ENCODE data around the gene CHST6. TPM values are rescaled to one million over a fixed set of nuclear protein-coding genes. Genes with fewer than 3 reads are reported as not detected.

Gene CHST6
- total RNA-seq, 1 experiment from 2014 or later, result 20.8 TPM

DNA sequence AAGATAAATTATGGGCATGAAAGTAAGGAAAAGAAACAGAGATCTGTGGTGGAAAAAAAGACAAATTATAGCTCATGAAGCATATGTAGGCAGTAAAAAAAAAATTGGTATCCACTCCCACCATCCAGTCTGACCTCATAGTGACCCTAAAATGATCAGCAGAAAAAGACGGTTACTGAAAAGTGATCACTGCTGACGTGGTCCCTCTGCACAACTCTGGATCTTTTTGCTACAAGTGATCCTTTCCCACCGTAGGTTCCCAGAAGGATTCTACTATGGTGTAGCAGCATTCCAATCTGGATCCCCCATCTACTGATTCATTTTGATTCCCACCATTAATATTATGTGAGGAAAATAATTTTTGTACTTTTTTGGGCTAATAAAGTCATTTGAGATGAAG, 10.9 kb upstream of the CHST6 start:
- TF ChIP-seq, protein P1, sequence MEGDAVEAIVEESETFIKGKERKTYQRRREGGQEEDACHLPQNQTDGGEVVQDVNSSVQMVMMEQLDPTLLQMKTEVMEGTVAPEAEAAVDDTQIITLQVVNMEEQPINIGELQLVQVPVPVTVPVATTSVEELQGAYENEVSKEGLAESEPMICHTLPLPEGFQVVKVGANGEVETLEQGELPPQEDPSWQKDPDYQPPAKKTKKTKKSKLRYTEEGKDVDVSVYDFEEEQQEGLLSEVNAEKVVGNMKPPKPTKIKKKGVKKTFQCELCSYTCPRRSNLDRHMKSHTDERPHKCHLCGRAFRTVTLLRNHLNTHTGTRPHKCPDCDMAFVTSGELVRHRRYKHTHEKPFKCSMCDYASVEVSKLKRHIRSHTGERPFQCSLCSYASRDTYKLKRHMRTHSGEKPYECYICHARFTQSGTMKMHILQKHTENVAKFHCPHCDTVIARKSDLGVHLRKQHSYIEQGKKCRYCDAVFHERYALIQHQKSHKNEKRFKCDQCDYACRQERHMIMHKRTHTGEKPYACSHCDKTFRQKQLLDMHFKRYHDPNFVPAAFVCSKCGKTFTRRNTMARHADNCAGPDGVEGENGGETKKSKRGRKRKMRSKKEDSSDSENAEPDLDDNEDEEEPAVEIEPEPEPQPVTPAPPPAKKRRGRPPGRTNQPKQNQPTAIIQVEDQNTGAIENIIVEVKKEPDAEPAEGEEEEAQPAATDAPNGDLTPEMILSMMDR (conservative IDR thresholded peaks at IDR 0.05), result no peak
- Histone ChIP-seq H2BK12ac (ENCODE audit: insufficient read length, low read depth, low read length) (no peak overlapping the region), H2BK5ac (ENCODE audit: insufficient read length, low read length) (no peak overlapping the region), H3K56ac (ENCODE audit: insufficient read length, low read depth, low read length) (no peak overlapping the region), H3K23me2 (ENCODE audit: insufficient read length, low read depth, low read length, poor library complexity, severe bottlenecking) (no peaks in the 10 kb centered on the region), H4K91ac (ENCODE audit: insufficient read length, low read depth, low read length) (no peak overlapping the region), H3K79me2 (ENCODE audit: insufficient read depth, low read length) (no peaks in the 10 kb centered on the region), H3K14ac (ENCODE audit: insufficient read depth, low read length) (no peak overlapping the region), H3K9ac (ENCODE audit: extremely low read depth, insufficient read length, low read length) (no peak overlapping the region), H2BK15ac (ENCODE audit: low read depth, low read length) (no peak overlapping the region), H2BK120ac (ENCODE audit: low read depth, low read length, poor library complexity, severe bottlenecking) (no peak overlapping the region), H2AFZ (ENCODE audit: low read length) (no peak overlapping the region), H2BK20ac (ENCODE audit: low read depth, low read length, poor library complexity, severe bottlenecking) (no peak overlapping the region), H3K79me1 (ENCODE audit: insufficient read depth, low read depth, low read length, poor library complexity, severe bottlenecking) (no peaks in the 10 kb centered on the region), H3K4me1 (ENCODE audit: insufficient read depth, low read length) (no peaks in the 10 kb centered on the region), H3T11ph (ENCODE audit: low read length) (no peak overlapping the region), H4K5ac (ENCODE audit: insufficient read length, low read depth, low read length) (no peak overlapping the region), H4K8ac (replicated peaks; ENCODE audit: insufficient read length, low read depth, low read length) (no peak overlapping the region), H3K27ac (ENCODE audit: insufficient read length, low read depth, low read length) (no peak overlapping the region), H3K18ac (ENCODE audit: insufficient read length, low read depth, low read length) (no peak overlapping the region), H3K9me3 (ENCODE audit: control insufficient read depth, low read depth, low read length) (no peaks in the 10 kb centered on the region), H3K4me2 (ENCODE audit: insufficient read depth, insufficient read length, low read length) (no peak overlapping the region), H2AK5ac (ENCODE audit: insufficient read length, low read length) (no peak overlapping the region), H3K4ac (ENCODE audit: low read depth, low read length) (no peak overlapping the region), H3K27me3 (ENCODE audit: insufficient read depth, low read length) (no peaks in the 10 kb centered on the region), H3K23ac (ENCODE audit: insufficient read length, low read depth, low read length) (no peak overlapping the region), H4K20me1 (ENCODE audit: control insufficient read depth, insufficient read depth, insufficient read length) (no peaks in the 10 kb centered on the region)
- H3K27me3 Mint-ChIP-seq (ENCODE audit: low read depth), result no peaks in the 10 kb centered on the region; the same call in none of the 2 replicates
- H3K36me3 Mint-ChIP-seq (ENCODE audit: insufficient read depth in 1 of 3, low read depth in 3 of 3), result no peaks in the 10 kb centered on the region
- DNase-seq, result no peak
- H3K9me3 Mint-ChIP-seq, result no peaks in the 10 kb centered on the region; a peak in 1 of 5 replicates
- H3K27ac Mint-ChIP-seq, result no peak overlapping the region
- WGBS (ENCODE audit: extremely low coverage, insufficient read length, low lambda C conversion rate), result no CpG with 5 or more reads among the region's 3 CpGs
- no peak overlapping the region for H3K4me3 Mint-ChIP-seq
- no peaks in the 10 kb centered on the region; a peak in 1 of 4 replicates for H3K4me1 Mint-ChIP-seq

Data from H9 (cell line).